ENCODE results near the gene PABPN1L.

The PABPN1L gene

GRCh38 chr16:88888057-88888456 lies 21.6 kb upstream of the PABPN1L start:
- TF ChIP-seq, protein P1, sequence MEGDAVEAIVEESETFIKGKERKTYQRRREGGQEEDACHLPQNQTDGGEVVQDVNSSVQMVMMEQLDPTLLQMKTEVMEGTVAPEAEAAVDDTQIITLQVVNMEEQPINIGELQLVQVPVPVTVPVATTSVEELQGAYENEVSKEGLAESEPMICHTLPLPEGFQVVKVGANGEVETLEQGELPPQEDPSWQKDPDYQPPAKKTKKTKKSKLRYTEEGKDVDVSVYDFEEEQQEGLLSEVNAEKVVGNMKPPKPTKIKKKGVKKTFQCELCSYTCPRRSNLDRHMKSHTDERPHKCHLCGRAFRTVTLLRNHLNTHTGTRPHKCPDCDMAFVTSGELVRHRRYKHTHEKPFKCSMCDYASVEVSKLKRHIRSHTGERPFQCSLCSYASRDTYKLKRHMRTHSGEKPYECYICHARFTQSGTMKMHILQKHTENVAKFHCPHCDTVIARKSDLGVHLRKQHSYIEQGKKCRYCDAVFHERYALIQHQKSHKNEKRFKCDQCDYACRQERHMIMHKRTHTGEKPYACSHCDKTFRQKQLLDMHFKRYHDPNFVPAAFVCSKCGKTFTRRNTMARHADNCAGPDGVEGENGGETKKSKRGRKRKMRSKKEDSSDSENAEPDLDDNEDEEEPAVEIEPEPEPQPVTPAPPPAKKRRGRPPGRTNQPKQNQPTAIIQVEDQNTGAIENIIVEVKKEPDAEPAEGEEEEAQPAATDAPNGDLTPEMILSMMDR (conservative IDR thresholded peaks at IDR 0.05; ENCODE audit: low read depth, low read length), result no peak
- no peak overlapping the region for H3K4me3 ChIP-seq (ENCODE audit: low read depth, low read length)
- DNase-seq (ENCODE audit: low read depth), result no peak

- DNase-seq (ENCODE audit: low read depth), result no peak
- no peak overlapping the region for H3K4me3 ChIP-seq (ENCODE audit: low read depth, low read length)
- TF ChIP-seq, protein P1 (conservative IDR thresholded peaks at IDR 0.05; ENCODE audit: low read depth, low read length), result no peak
These were observed 20.5 kb upstream of the PABPN1L start for GRCh38 chr16:88886845-88887521.

DNA sequence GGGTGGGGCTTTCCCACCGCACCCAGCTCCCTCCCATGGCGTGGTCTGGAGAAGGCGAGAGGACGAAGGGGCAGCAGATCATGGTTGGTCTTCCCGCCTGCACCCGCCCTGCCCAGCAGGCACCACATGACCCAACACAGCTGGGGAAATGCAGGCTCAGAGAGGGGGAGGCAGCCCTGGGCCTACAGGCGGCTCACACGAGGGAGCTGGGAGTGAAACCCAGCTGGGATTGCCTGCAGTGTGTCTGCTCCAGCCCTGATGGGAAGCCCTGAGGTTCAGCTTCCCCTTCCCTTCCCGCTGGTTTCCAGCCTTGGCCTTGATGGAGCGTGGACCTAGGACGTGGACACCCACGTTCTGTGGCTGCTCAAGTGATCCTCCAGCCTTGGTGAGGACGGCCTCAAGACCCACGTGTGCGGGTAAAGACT lies 20.0 kb upstream of the PABPN1L start:
- TF ChIP-seq, protein P1 (conservative IDR thresholded peaks at IDR 0.05; ENCODE audit: low read depth, low read length), result no peak
- DNase-seq (ENCODE audit: low read depth), result no peak
- no peak overlapping the region for H3K4me3 ChIP-seq (ENCODE audit: low read depth, low read length)

DNA sequence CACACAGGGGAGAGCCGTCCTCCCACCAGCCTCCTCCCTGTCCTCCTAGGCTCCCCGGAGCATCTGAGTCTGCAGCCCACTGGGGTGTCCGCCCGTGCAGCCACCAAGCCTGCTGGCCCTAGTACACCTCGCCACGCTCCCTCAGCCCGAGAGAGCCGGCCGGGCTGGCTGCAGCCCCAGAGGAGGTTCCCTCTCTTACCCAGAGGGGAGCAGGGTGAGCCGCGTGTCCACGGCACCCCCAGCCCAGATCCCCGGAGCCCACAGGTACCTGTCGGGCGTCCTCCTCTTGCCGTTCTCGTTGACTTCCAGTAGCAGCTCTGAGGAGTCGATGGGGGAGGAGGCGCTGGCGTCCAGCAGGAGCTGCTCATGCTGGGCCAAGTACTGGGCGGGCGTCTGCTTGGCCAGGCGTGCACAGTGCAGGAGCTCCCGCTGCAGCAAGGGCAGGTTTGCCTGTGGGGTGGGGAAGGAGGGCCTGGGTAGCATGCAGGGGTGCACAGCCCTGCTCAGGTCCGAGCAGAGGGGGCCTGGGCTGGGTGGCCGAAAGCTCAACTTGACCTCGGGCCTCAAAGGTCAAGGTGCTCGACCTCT lies 19.3 kb upstream of the PABPN1L start:
- no peak overlapping the region for H3K4me3 ChIP-seq (ENCODE audit: low read depth, low read length)
- DNase-seq (ENCODE audit: low read depth), result no peak
- TF ChIP-seq, protein P1 (conservative IDR thresholded peaks at IDR 0.05; ENCODE audit: low read depth, low read length), result no peak

DNA sequence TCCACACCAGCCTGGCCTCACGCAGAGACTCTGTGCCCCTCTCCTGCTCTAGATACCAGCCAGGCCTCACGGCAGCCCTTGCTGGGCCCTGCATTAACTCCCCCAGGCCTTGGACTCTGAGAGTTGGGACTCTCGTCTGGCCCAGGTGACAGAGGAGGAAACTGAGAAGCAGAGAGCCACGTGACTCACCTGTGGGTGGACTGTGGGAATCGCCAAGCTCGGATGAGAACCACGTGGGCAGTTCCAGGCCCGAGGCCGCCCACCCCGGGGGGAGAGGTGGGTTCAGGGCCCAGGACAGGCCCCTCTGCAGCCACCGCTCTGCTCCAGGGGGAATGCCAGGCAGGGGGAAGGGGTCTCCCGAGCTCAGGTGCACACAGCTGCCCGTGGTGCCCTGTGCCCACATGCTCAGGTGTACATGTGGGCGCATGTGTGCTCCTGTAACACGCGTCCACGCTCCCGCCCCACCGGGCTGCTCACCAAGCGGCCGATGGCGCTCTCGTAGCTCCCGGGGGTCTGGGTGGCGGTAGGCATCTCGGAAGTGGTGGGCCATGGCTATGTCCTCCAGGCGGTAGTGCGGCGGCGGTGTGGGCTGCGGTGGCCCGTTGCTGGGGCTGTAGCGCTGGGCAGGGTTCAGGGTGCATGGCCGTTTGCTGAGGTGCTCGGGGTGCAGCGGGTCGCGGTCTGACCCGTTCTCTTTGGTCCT lies 18.3 kb upstream of the PABPN1L start:
- TF ChIP-seq, protein P1 (conservative IDR thresholded peaks at IDR 0.05; ENCODE audit: low read depth, low read length), result no peak
- no peak overlapping the region for H3K4me3 ChIP-seq (ENCODE audit: low read depth, low read length)
- DNase-seq (ENCODE audit: low read depth), result no peak

DNA sequence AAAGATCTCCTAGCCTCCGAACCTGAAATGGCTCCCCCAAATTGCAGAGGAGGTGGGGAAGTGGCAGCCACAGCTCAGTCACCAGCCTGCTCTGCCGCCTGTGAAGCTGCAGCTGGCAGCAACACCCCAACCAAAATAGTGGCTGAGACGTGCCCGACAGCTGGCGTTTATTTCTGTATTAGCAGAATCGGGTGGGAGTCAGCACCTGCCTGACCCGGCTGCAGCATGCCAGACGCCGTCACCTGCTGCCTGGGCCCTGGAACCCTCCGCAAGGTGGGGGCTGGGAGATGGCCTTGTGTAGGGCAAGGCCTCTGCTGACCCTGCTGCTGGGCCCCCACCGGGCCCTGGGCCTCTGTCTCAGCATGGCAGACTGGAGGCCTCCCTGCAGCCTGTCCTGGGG lies 17.5 kb upstream of the PABPN1L start:
- no peak for DNase-seq (ENCODE audit: low read depth)
- H3K4me3 ChIP-seq (ENCODE audit: low read depth, low read length), result no peak overlapping the region
- TF ChIP-seq, protein P1 (conservative IDR thresholded peaks at IDR 0.05; ENCODE audit: low read depth, low read length), result no peak

Data from choroid plexus epithelial cell (primary cell).